CD4-positive, alpha-beta T cell (primary cell): ENCODE measurements around the gene KRI1. TPM values are rescaled to one million over a fixed set of nuclear protein-coding genes. Genes with fewer than 3 reads are reported as not detected.

Source experiments
- ATAC-seq: fragments of 200-7000 bp; cut with Tn5 transposase; one replicate; pipeline ENCODE4 v1.10.0; 2022; ENCODE audit warnings: mild to moderate bottlenecking; ENCODE audit not compliant: poor library complexity
- CTCF ChIA-PET: fragments of 350-600 bp; sonication (Branson Sonifier 250); formaldehyde crosslinking; loops from one replicate; lab custom pipeline; 2021; ENCODE audit warnings: antibody characterized with exemption, inconsistent platforms; lab: Charles Lee
- POLR2A ChIA-PET: fragments of 350-600 bp; sonication (Branson Sonifier 250); formaldehyde crosslinking; loops from one replicate; lab custom pipeline; 2021; ENCODE audit warnings: antibody characterized with exemption, inconsistent platforms; lab: Charles Lee
- DNase-seq, 14 experiments: peaks; one replicate each; pipeline ENCODE4 v3.0.0-alpha.2; 2013 to 2020; ENCODE audit warnings: mixed read lengths in 2 of 14
- H3K27ac ChIP-seq, 2 donors: one replicate each; pipeline versions ENCODE4 v1.5.1 to v1.7.0; 2013; ENCODE audit warnings: low read length in 2 of 2, low read depth in 1 of 2, mild to moderate bottlenecking in 1 of 2
- H3K27me3 ChIP-seq, 2 experiments: 1 replicate in 1 of 2; 2 replicates in 1 of 2; pipeline versions ENCODE4 v1.6.1 to v1.7.0; 2013; ENCODE audit warnings: low read length in 2 of 2, control low read depth in 1 of 2, mild to moderate bottlenecking in 1 of 2, moderate library complexity in 1 of 2; ENCODE audit not compliant: insufficient read depth in 2 of 2, control insufficient read depth in 1 of 2
- H3K36me3 ChIP-seq: one replicate; pipeline ENCODE4 v1.6.1; 2013; ENCODE audit warnings: low read length, control low read depth; ENCODE audit not compliant: insufficient read depth
- H3K4me1 ChIP-seq: one replicate; pipeline ENCODE4 v1.6.1; 2013; ENCODE audit warnings: low read length, control low read depth; ENCODE audit not compliant: insufficient read depth
- H3K4me3 ChIP-seq: one replicate; pipeline ENCODE4 v1.5.1; 2013; ENCODE audit warnings: mild to moderate bottlenecking, low read length, moderate library complexity
- H3K9me3 ChIP-seq, 2 experiments: 1 replicate in 1 of 2; 2 replicates in 1 of 2; pipeline versions ENCODE4 v1.6.1 to v1.7.0; 2013; ENCODE audit warnings: low read length in 2 of 2, mild to moderate bottlenecking in 2 of 2, control low read depth in 1 of 2, moderate library complexity in 1 of 2; ENCODE audit not compliant: control insufficient read depth in 1 of 2, insufficient read depth in 1 of 2
- H3K27ac Mint-ChIP-seq: one replicate; pipeline ENCODE4 v1.8.0; 2020; ENCODE audit warnings: mixed read lengths
- H3K27me3 Mint-ChIP-seq: one replicate; pipeline ENCODE4 v1.8.0; 2021; ENCODE audit warnings: mixed read lengths
- H3K36me3 Mint-ChIP-seq: one replicate; pipeline ENCODE4 v1.8.0; 2021; ENCODE audit warnings: low read depth, mixed read lengths
- H3K4me1 Mint-ChIP-seq: one replicate; pipeline ENCODE4 v1.8.0; 2021; ENCODE audit warnings: low read depth, mixed read lengths
- H3K4me3 Mint-ChIP-seq: one replicate; pipeline ENCODE4 v1.8.0; 2020; ENCODE audit warnings: mild to moderate bottlenecking, mixed read lengths
- H3K9me3 Mint-ChIP-seq: one replicate; pipeline ENCODE4 v1.8.0; 2020; ENCODE audit warnings: mixed read lengths
- CTCF ChIP-seq: fragments of 200-600 bp; IDR thresholded peaks from one replicate; pipeline ENCODE4 v1.8.0; 2022; ENCODE audit warnings: antibody characterized with exemption, mild to moderate bottlenecking
- intact Hi-C, 2 experiments: fragments of 100-400 bp; cut with DNase I in 1 of 2; cut with micrococcal nuclease in 1 of 2; formaldehyde crosslinking; loops; one replicate each; pipeline versions ENCODE4 v1.15.1 to v1.9.0; 2023 to 2025; cut with DNase I, micrococcal nuclease
- polyA plus RNA-seq, 2 donors: library from polyadenylated mRNA; unstranded; fragments of 120-200 nt; gene quantifications; one replicate each; pipeline ENCODE4 v1.2.1, GENCODE V29; 2013
- total RNA-seq, 174 experiments: library from RNA in 2 of 174; stranded (reverse) in 2 of 174; gene quantifications; one replicate each; pipeline ENCODE4 v1.2.3 and lab custom pipeline; 2021 to 2026

The KRI1 gene
- total RNA-seq (10 to 100 TPM; 36.8 to 39.6 TPM), total RNA-seq (lab: John Stamatoyannopoulos, UW) (40.6 to 170 (median 100) reads per million in 172 experiments)
- 49.3 TPM for polyA plus RNA-seq (2013, experiment 1 of 2)
- polyA plus RNA-seq (2013, experiment 2 of 2), result 64.9 TPM

GRCh38 chr19:10565567-10566407, at the start of gene KRI1:
Gene KRI1 (minus strand): TSS chr19:10566010. CDS start chr19:10565999, 11 bp downstream.
- H3K27me3 ChIP-seq, result no peaks in the 10 kb centered on the region
- POLR2A ChIA-PET, result interaction anchor here (0.6 to 5.6 kb wide), 13 partner anchors 12 to 523 kb away, joined by 3 to 81 read pairs (median 3); partner anchors contain the start of genes CARM1, DNM2, LDLR and TMED1
- ATAC-seq (peak; percentile 52), DNase-seq (peak; percentile 97 to 100 (median 99))
- peaks cover 56% of the 10 kb centered on the region for H3K4me1 ChIP-seq
- H3K4me3 ChIP-seq, result peak within 1 kb of the TSS; percentile 87
- H3K27ac ChIP-seq, result peak within 1 kb of the TSS; percentile 80 to 94
- intact Hi-C loops, result loop anchor here (1.0 to 5.0 kb wide), 4 partner anchors 22 to 163 kb away; partner anchors contain the start of genes CDC37 (in 2 of the 2), ATG4D (in 1 of the 2) and ILF3 (in 1 of the 2)
- Mint-ChIP-seq H3K27me3 (no peaks in the 10 kb centered on the region), H3K27ac (peak within 1 kb of the TSS; percentile 95), H3K4me1 (peaks cover 46% of the 10 kb centered on the region), H3K9me3 (no peaks in the 10 kb centered on the region), H3K4me3 (peak within 1 kb of the TSS; percentile 93), H3K36me3 (peaks cover 55% of the 10 kb centered on the region)
- TF ChIP-seq CTCF, result no peak
- no peaks in the 10 kb centered on the region for H3K9me3 ChIP-seq
- CTCF ChIA-PET, result interaction anchor here (0.6 to 4.7 kb wide), 6 partner anchors 11 to 79 kb away, joined by 3 to 24 read pairs (median 5); partner anchors contain the start of genes ATG4D and KEAP1
- peaks cover 30% of the 10 kb centered on the region for H3K36me3 ChIP-seq

GRCh38 chr19:10612499-10613119, 46.8 kb upstream of the KRI1 start:
- POLR2A ChIA-PET, result interaction anchor here (3.8 kb wide), 1 partner anchor 9 kb away, joined by 27 read pairs; no protein-coding TSS in a partner anchor
- DNase-seq, result no peak
- no peak for TF ChIP-seq CTCF
- Histone ChIP-seq H3K4me1 (peaks cover 52% of the 10 kb centered on the region), H3K9me3 (no peaks in the 10 kb centered on the region), H3K4me3 (no peak overlapping the region), H3K27me3 (no peaks in the 10 kb centered on the region), H3K36me3 (peaks cover 17% of the 10 kb centered on the region), H3K27ac (peak overlapping the region in 1 of 2 donors; percentile 2)
- Mint-ChIP-seq H3K27me3 (no peaks in the 10 kb centered on the region), H3K27ac (peak overlapping the region; percentile 49), H3K9me3 (no peaks in the 10 kb centered on the region), H3K36me3 (peaks cover 24% of the 10 kb centered on the region), H3K4me3 (no peak overlapping the region), H3K4me1 (peaks cover 28% of the 10 kb centered on the region)
- CTCF ChIA-PET, result interaction anchor here (2.2 kb wide), 1 partner anchor 32 kb away, joined by 7 read pairs; no protein-coding TSS in a partner anchor
- intact Hi-C loops, result no loop called here
- ATAC-seq, result no peak

- ChIA-PET POLR2A (interaction anchor here (3.8 kb wide), 1 partner anchor 9 kb away, joined by 27 read pairs; no protein-coding TSS in a partner anchor), CTCF (interaction anchor here (1.1 to 1.4 kb wide), 2 partner anchors 30 to 33 kb away, joined by 3 to 5 read pairs; no protein-coding TSS in a partner anchor)
- peaks cover 21% of the 10 kb centered on the region for H3K36me3 Mint-ChIP-seq
- no peaks in the 10 kb centered on the region for H3K27me3 ChIP-seq
- H3K9me3 ChIP-seq, result no peaks in the 10 kb centered on the region
- no peaks in the 10 kb centered on the region for H3K9me3 Mint-ChIP-seq
- H3K27me3 Mint-ChIP-seq, result no peaks in the 10 kb centered on the region
- intact Hi-C loops, result no loop called here
- TF ChIP-seq CTCF, result no peak
- H3K27ac ChIP-seq, result peak overlapping the region in 1 of 2 donors; percentile 2
- no peak for DNase-seq
- H3K27ac Mint-ChIP-seq, result peak overlapping the region; percentile 24
- no peak for ATAC-seq
- H3K4me3 ChIP-seq, result no peak overlapping the region
- peaks cover 11% of the 10 kb centered on the region for H3K36me3 ChIP-seq
- peaks cover 57% of the 10 kb centered on the region for H3K4me1 ChIP-seq
- no peak overlapping the region for H3K4me3 Mint-ChIP-seq
- peaks cover 26% of the 10 kb centered on the region for H3K4me1 Mint-ChIP-seq
Measured at GRCh38 chr19:10611907-10612306, 46.1 kb upstream of the KRI1 start.
